Stimulated activated CD4-positive, alpha-beta T cell treated with anti-CD3 and anti-CD28 coated beads, Interleukin-15, amount 100 ng/mL, for 48 hours (primary cell): ENCODE results near the gene RASAL2.
A peak's percentile ranks its signal among the peaks of the same experiment; 100 is the strongest.

ENCODE experiments used
- DNase-seq, 2 donors: peaks; one replicate each; pipeline ENCODE4 v3.0.0-alpha.2; 2020; ENCODE audit warnings: low read depth in 2 of 2

The RASAL2 gene

DNA sequence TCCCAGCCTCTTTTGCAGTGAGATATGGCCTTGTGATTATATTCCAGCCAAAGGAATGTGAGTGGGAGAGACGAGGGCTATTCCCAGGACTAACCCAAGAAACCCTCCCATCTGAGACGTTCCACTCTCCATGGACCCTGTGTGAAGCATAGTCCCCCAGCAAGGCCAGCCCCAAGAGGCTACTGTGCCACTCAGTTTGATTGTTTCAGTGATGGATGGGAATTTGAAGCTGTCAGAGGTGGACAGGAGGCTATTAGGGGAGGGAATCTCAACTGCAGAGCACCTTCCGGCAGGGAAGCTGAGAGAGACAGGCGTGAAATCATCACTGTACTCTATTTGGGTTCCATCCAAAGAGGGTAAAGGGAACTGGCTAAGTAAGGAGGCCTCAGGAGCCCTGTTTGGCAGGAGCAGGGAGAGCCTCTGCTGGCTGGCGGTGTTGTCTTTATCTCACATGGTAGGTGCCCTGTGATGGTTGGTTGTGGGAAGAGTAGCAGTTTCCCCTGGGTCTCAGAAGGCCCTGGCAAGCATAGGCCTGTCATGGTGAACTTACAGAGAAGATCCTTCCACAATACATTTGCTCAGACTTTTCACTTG, 415.6 kb downstream of the RASAL2 start:
- DNase-seq: no peak

DNA sequence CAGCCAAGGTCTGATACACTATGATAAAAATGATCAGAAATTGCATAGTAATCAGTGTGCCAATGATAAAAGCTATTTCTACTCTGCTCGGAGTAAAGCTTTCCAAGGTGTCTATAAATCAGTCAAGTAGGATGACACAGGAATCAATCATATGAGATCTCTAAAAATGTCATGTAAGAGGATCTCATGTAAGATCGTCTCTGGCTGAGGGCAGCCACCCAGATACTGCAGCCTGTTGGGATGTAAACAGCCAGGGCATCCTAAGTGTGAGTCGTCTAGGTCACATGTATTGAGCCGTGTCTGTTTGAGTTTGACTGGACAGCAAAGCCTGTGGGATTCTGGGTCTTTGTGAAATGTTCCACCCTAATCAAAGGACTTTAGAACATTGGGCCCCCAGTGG, 416.3 kb downstream of the RASAL2 start:
- DNase-seq: no peak

DNA sequence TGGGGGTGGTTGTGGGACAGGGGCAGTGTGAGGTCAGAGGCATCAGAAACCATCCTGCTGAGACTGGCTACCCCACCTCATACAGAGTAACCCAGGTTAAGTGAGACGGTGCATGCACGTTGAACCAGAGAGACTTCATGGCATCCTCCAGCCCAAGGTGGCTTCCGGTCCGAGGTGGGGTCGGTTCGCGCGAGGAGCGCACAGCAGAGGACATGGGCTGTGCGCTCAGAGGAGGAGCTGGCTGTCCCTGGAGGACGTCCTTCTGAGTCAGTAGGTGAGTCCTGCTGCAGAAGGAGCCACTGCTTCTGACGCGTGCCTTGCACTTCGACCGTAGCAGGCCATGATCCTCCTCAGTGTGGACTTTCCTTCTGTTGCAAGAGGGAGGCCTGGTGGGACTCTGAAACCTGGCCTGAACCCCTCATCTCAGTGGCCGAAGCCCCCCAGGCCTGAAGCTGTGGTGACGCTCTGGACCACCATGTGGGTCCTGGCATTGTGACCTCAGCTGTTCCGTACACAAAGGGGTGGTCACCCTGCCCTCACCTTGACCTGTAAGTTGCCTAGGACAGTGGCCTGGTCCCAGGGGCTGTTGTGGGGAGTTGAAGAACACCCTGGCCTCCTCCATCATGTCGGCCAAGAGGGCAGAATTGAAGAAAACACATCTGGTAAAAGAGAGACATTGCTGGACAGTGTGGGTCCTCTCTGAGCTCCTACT, 418.8 kb downstream of the RASAL2 start, which contains the start of gene TEX35:
TEX35 (plus strand) TSS at position 544 of the 712 bp plus-strand sequence; CDS start at position 624, 80 bp downstream.
- no peak for DNase-seq

DNA sequence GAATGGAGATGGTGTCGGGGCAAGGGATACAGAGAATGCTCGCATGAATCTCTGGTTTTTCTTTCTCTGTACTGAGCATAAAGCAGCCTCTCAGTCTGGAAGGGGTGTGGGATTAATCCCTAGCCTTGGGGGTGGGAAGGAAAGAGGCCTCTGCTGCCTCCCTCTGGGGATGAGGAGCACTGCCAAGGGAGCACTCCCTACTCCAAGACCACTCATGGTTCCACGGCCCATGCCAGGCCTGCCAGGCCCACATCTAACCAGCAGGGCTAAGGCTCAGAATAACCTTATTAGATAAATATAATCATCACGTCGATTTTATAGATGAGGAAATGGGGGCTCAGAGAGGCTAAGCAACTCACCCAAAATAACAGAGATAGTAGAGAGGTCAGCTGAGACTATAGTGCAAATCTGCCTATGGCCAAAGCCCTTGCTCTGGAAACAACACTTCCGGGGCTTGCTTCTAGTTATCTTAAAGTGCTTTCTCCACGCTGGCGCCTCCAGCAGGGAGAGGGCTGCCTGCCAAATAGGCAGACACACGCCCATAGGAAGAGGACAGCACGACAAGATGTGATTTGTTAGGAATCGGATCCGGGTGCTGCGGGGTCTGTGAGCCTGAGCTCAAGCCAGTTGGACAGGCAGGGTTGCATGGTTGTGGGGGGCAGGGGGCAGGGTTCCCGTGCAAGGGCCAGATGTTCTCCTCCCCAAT, 419.5 kb downstream of the RASAL2 start:
- DNase-seq: no peak

DNA sequence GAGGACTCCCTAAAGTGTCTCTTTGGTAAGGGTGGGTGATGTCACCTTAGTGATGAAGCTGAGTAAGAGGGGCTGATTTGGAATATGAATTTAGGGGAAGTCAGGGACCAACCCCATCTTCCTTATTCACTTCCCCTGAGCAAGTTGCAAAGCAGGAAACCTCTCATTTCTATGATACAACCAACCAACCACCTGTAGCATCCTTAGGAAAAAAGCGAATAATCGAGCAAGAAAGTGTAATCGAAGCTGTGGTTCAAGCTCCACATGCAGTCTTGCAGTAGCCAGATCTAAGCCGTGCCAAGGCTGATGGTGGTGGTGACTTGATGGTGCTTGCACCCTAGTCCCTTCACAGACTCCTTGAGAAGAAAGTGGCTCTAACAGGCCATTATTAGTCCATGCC, 422.2 kb downstream of the RASAL2 start:
- no peak for DNase-seq

DNA sequence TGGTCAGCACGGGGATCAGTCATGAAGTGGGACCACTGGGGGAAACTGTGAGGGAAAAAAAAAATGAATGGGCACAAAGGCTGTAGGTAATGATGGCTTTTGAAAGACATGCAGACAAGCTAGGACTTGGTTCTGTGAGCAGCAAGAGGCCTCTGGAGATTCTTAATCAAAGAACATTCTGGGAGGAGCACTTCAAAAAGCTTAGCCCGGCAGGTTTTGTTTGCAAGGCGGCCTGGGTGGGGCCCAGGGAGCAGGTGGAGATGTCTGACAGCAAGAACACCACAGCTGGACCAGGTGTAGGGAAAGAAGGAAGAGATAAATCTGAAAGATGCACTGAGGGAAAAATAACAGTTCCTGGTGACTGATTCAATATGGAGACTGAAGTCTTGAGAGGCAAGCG, 425.0 kb downstream of the RASAL2 start:
- DNase-seq: no peak

DNA sequence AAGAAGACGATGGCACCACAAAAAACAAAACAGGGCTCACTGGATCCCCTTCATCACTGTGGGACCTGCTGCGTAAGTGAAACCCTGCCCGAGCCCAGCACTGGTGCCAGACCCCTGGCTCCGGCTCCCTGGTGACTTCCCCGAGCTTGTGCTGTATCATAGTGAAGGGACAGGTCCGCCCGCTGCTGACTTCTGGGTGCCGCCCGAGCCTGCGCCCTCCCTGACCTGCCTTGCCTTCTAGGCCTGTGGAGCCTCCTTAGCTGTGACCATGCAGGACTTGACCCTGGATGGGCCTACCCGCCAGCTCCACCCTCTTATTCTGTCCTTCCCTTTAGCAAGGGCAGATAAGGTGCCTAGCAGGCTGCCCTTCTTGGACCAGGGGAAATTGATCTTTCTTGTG, 426.9 kb downstream of the RASAL2 start:
- DNase-seq: no peak

DNA sequence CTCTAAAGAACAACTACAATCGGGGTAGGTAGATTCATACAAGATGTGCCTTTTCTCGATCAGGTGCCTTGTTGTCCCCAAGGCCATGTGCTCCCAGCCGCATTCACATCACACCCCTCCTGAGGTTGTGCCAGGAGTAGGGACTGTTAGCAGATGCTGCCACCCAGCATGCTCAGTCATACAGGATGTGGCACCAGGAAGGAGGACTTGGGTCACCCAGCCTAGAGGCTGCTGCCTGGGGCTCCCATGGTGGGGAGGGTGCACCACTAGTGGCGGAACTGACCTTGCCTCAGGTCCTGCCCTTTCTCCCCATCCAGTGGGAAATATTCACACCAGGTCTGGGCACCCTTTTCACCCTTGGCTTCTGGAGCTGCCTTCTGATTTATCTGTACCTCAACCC, 427.3 kb downstream of the RASAL2 start:
- DNase-seq: no peak

DNA sequence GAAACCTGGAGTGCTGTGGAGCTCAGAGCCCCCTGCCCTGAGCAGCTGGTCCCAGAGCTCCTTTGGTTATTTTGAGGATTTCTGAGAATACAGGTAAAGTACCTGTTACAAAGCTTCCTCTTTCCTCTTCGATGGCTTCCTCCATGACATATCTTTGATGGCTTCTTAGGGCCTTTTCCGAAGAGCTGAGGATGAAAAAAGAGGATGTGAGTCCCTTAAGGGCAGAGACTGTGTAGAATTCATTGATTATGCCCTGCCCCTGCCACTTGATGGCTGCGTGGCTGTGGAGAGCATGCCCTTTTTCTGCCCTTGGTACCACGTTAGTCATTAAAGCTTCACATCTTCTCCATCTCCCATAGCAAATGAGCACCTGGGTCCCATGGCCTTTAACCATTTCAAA, 433.2 kb downstream of the RASAL2 start:
- no peak for DNase-seq

DNA sequence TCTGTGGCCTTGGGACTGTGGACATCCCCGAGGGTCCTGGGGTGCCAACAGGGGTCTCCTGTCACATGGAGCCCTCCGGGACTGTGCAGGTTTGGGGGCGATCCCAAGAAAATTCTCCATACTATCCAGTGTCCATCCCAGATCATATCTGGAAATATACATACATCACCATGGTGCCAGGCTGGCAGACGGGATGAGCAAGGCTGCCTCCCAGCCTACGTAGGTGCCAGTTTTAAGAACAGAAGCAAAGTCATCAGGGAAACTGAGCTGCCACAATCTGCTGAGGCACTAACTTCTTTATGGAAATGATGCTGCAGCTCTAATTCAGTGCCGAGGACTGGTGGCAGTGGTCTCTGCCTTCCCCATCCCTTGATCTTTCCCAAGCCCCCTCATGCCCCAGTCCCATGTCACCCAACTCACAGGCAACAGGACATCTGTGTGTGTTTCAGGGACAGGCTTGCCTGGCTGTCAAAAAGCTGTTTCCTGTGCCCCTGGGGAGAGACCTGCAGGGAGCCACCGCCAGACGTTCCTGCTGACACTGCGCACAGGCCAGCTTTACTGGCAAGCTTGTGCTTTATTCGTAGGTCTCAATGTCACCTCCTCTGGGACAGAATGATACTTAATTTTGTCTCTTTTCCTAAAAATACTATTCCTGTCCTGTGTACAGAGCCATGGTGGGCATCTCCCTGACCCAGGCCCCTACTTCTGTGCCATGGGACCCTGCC, 434.5 kb downstream of the RASAL2 start:
- no peak for DNase-seq

DNA sequence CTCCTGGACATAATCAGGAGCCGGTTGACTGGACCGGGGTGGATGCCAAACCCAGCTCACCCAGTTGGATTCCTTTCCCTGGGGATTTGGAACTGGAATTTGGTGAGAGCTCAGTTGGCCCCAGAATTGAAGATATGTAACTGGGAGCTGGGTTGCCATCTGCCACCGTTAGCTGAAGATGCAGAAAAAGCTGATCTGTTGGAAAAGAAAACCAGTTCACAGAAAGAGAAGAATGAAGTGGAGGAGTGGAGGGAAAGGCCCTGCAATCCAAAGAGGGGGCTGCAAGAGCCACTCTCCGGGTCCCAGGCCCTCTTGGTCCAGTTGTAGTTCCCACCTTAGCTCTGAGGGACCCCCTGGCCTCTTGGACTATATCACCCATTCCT, 435.0 kb downstream of the RASAL2 start:
- DNase-seq: no peak

DNA sequence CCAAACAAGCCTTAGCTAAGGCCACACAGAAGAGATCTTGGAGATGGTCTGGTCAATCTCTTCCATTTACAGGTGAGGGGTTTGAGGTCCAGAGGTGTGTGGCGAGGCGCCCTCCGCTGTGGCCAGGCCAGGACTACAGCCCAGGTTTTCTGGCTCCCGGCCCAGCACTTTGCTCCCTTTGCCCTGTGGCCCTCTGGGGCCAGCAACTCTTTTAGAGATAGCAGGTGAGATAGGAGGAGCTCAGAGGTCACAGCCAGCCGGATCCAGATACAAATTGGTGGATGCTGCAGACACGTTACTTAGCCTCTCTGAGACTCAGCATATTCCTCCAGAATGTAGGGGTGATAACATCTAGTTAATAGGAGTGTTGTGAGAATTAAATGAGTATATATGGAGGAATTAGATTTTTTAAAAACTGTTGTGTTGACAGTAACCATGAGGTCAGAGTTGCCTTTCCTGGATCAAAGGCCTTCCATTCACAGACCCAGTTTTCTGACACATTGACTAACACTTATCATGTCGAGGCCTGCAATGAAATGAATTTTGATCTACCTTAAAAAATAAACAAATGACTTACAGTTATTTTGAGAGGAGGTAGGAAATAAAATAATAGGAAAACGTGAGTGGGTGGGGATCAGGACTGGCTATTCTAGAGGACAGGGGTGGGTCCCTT, 435.6 kb downstream of the RASAL2 start:
- no peak for DNase-seq

DNA sequence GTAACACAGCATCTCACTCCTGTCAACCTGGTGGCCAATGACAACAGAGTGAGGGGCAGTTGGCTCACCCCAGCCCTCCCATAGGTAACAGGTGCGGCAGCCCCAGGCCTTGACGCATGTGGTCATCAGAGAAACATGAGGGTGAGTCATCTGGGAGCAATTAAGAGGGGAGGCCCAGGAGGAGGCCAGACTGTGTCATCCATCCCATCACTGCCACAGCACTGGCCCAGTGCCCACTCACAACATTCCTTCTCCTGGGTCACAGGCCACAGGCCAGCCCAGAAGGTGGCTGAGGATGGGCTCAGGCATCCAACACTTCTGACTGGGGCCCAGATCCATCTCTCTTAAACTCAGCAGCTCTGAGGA, 436.1 kb downstream of the RASAL2 start:
- DNase-seq: no peak

DNA sequence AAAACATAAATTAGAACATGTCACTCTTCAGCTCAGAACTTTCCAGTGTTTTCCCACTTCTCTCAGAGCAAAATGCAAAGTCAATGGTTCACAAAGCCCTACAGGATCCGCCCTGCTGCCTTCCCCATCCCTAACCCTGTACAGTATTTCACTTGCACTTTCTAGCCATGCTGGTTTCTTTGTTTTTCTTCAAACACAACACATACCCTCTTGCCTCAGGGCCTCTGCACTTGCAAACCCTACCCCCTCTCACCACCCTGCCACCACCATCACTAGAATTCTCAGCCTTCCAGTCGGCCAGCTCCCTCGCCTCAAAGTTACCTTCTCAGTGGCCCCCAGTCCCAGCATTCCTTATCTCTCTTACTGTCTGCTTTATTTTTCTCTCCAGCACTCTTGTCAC, 436.6 kb downstream of the RASAL2 start:
- DNase-seq: no peak

DNA sequence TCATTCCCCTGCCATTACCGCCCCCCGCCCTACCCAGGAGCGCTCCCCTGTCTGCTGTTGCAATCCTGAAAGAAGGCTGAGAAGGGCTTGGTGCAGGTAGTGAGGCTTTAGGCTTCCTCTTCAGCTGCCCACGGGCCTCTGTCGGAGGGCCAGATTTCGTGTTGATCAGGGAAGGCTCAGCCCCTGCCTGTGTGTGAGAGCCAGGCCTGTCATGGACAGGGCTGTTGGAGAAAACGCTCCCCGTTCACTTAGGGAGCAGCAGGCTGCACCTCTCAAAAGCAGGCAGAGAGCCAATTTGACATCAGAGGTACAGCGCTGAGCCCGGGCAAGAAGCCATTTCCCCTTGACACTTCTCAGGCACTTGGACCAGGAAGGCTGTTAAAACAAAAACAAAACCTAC, 438.0 kb downstream of the RASAL2 start:
- DNase-seq: no peak

DNA sequence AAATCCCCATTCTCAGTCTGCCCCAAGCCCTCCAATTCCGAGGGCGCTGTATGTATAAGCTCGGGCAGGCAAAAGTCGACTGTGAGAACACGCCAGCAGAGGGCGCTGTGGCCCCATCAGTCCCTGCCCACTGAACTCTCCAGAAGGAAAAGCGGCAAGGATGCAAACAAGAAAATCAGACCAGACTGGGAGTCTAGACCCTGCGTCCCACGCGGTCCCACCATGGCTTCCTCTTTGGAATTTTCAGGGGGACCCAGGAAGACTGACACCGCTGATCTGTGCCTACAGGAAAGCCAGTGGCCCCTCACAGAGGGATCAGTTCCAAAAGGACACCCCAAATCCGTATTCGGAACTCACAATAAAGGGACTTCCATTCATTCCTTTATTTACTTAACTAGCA, 438.5 kb downstream of the RASAL2 start:
- DNase-seq: peak; percentile 48 to 63

DNA sequence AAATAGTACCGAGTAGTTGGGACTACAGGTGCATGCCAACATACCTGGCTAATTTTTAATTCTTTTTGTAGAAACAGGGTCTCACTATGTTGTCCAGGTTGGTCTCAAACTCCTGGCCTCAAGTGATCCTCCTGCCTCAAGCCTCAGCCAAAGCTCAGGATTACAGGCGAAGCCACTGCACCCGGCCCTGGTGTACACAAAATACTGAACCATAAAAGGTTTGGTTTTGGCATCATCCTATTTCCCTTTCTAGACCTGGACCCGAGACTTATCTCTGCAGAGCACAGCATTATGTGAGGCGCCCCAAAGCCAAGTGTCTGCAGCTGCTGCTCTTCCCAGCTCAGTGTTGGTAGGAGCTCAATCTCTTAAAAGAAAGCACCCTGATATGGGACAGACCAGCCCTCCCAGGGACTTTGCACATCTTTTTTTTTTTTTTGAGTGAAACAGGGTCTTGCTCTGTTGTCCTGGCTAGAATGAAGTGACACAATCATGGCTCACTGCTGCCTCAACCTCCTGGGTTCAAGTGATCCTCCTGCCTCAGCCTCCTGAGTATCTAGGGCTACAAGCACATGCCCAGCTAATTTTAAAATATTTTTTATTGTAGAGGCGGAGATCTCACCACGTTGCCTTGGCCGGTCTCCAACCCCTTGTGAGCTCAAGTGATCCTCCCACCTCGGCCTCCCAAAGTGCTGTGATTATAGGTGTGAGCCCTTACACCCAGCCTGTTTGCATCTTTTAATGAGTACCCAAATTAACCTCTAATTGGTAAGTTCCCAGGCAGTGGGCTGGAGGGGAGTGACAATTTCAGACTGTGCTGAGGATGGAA, 439.4 kb downstream of the RASAL2 start:
- no peak for DNase-seq
